Neuron (in vitro differentiated cells): ENCODE data around the gene ULBP1.
"Not testable (repeated sequence)": the region's sequence is repeated elsewhere in the genome, so short reads cannot be mapped to it uniquely, and the experiment has no call there.

ENCODE experiments used
- H2AFZ ChIP-seq: one replicate; pipeline ENCODE4 v1.6.1; 2013; ENCODE audit warnings: low read depth, mild to moderate bottlenecking, inconsistent platforms, low read length, moderate library complexity
- H3K27me3 ChIP-seq: one replicate; pipeline ENCODE4 v1.6.1; 2013; ENCODE audit warnings: low read length; ENCODE audit not compliant: insufficient read depth
- H3K36me3 ChIP-seq: one replicate; pipeline ENCODE4 v1.6.1; 2013; ENCODE audit warnings: low read length; ENCODE audit not compliant: insufficient read depth
- H3K4me1 ChIP-seq: one replicate; pipeline ENCODE4 v1.6.1; 2013; ENCODE audit warnings: low read length; ENCODE audit not compliant: insufficient read depth
- H3K4me3 ChIP-seq: 2 replicates; pipeline ENCODE4 v1.5.1; 2013; ENCODE audit warnings: mild to moderate bottlenecking, low read length, moderate library complexity
- H3K9me3 ChIP-seq: one replicate; pipeline ENCODE4 v1.6.1; 2013; ENCODE audit warnings: low read length

The ULBP1 gene

DNA sequence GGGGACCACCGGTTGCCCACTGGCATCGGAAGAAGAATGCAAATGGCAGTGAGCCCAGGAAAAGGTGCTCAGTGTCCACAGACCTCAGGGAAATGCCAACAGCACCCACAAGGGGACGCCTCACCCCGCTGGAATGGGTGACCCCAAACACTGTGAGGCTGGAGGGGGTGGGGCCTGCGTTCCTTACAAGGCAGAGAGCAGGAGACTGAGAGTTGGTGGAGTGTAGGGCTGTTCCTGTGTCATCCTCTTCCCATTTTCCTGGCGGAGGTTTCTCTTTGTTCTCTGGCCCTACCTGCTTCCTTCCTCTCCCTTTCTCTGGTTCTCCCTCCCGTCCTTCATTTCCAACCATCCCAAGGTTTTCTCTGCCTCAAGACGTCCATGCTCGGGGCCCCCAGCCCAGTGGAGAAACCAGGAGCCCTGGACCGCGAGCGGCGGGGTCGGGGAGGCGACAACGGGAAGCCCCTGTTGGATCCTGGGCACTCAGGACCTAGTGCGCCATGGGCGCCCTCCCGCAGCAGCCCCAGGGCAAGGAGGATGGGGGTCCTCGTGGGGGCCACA is 25.7 kb upstream of the ULBP1 start:
- not testable (repeated sequence) for H3K9me3 ChIP-seq, H3K4me3 ChIP-seq, H3K36me3 ChIP-seq, H2AFZ ChIP-seq
- H3K4me1 ChIP-seq, result peaks cover 16% of the 10 kb centered on the region
- H3K27me3 ChIP-seq, result peaks cover 76% of the 10 kb centered on the region

DNA sequence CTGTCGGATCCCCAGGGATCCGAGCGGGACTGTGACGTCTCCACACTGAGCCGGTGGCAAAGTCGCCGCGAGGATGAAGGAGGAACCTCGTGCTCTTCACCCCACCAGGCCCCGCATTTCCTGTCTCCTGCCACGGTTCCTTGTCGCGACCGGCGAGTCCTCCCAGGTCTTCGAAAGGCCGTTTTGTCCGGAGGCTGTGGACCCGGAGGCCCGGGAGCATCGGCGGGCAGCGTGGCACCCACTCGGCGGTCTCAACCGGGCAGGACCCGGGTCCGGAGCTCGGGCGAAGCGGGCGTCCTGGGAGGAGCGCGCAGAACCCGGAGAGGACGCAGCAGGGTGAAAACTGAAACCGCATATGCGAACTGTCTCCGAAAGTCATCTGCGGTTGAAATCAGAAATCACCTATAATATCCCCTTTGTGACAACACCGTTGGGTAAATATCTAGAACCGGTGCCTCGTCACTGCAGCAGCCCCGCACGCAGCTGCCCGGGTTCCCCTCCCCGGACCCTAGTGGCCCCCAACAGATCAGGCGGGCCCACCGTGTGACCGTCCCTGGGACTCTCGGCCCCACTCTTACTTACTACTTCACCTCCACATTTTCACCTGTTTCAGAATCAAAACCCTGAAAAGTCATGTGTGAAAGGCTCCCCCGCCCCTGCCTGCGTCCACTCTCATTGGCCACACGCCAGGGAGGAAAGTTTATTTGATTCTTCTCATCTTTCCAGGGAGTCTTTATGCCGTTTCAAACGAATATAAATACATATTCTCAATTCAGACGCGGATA is 25.0 kb upstream of the ULBP1 start:
- Histone ChIP-seq H2AFZ (no peak overlapping the region), H3K27me3 (peaks cover 76% of the 10 kb centered on the region), H3K36me3 (no peaks in the 10 kb centered on the region), H3K4me3 (no peak overlapping the region), H3K9me3 (no peaks in the 10 kb centered on the region), H3K4me1 (peaks cover 16% of the 10 kb centered on the region)

DNA sequence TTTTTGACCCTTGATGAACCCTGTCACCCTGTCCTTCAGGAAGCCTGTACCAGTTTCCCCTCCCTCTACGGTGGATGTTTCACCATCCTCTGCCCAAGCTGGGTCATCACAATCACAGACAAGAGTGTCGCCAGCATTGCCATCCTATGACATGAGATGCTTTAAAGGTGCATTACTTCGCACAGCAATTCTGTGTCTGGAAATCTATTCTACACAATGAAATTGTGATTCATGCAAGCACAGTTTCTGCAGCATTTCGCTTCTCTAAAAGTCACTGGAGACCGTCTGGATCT is 24.4 kb upstream of the ULBP1 start:
- Histone ChIP-seq H3K4me1 (peaks cover 16% of the 10 kb centered on the region), H2AFZ (no peak overlapping the region), H3K4me3 (no peak overlapping the region), H3K27me3 (peaks cover 76% of the 10 kb centered on the region), H3K9me3 (no peaks in the 10 kb centered on the region), H3K36me3 (no peaks in the 10 kb centered on the region)

DNA sequence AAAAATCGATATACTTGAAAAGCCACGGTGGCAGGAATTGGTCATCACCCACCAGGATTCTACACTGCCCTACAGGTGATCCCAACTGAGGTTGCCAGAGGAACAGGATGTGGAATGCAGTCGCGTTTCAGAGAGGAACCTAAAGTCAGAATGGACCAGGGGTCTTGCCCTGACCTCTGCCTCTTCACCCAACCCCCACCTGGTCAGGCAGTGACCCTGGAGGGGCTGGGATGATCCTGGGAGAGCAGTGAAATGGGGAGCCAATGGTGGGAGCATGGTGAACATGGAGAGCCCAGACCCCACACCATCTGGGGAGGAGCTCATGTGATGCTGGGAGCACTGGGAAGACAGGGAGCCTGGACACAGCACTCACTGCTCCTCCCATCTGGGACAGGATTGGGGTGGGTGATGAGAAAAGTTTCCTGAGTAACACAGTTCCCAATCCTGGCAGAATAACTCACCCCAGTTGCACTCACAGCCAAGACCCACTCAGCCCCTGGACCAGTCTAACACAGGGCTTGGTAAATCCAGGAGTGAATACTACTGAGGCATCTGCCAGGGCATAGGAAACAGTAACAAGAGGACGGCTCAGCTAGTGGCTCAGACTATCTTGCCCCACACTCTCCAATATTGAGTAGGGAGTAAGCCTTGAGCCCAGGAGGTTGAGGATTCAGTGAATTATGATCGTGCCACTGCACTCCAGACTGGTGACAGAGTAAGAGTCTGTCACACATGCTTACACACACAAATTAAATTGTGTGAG is 23.7 kb upstream of the ULBP1 start:
- Histone ChIP-seq H3K27me3 (peaks cover 70% of the 10 kb centered on the region), H3K4me1 (peaks cover 16% of the 10 kb centered on the region), H3K4me3 (no peak overlapping the region), H3K36me3 (no peaks in the 10 kb centered on the region), H3K9me3 (no peaks in the 10 kb centered on the region), H2AFZ (no peak overlapping the region)

DNA sequence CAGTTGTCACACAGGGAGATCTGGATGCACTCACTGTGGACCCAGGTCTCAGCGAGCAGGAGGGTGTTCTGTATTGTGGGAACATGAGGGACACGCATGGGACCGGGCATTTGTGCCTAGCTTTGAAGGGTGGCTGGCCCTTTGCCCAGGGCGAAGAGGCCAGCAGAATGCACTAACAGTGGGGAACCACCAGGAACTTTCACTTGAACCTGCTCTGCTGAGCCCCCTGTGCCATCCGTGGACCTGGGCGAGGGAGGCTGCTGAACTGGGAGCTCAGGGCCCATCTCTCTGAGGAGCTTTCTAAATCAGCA is 23.1 kb upstream of the ULBP1 start:
- no peak overlapping the region for H2AFZ ChIP-seq
- no peaks in the 10 kb centered on the region for H3K9me3 ChIP-seq
- H3K36me3 ChIP-seq, result no peaks in the 10 kb centered on the region
- H3K4me1 ChIP-seq, result peaks cover 16% of the 10 kb centered on the region
- H3K27me3 ChIP-seq, result peaks cover 65% of the 10 kb centered on the region
- no peak overlapping the region for H3K4me3 ChIP-seq

DNA sequence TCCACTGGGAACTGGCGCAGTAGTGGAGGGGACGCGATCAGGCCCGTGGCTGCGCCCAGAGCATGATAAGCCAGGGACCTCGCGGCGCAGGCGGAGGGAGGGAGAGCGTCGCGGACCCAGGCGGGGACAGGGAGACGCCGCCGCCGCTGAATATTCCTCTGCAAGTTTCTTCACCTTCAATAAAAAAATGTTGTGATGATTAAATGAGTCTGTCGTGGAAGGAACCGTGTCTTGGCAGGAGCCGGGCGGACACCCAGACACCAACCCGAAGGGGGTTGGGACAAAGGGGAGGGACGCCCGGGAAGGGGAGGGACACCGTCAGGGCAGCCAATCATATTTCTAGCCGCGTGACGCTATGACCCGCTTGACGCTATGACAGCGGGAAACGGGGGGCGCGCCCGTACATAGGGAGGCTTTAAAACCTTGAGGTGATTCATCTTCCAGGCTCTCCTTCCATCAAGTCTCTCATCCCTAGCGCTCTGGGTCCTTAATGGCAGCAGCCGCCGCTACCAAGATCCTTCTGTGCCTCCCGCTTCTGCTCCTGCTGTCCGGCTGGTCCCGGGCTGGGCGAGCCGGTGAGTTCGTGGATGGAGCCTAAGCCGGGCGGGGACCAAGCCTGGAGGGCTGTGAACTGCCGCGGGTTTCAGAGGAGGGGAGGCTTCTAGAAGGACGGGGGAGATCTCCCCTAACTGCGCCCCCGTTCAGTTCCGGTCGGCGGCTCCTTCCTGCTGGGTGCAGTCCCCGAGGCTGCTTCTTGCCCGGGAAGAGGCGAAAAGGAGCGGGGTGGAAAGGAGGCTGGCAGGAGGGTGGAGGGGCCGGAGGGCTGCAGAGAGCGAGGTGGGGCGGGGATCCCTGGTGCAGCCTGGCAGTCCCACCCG is 21.9 kb upstream of the ULBP1 start, which contains the start of gene ULBP2:
Gene ULBP2 (plus strand): TSS at position 432 of the 878 bp plus-strand sequence. CDS start 59 bp downstream, at position 491.
- H3K4me1 ChIP-seq, result peaks cover 13% of the 10 kb centered on the region
- H2AFZ ChIP-seq, result peak within 1 kb of the TSS; percentile 94
- peaks cover 60% of the 10 kb centered on the region for H3K27me3 ChIP-seq
- peaks cover 3% of the 10 kb centered on the region for H3K9me3 ChIP-seq
- H3K36me3 ChIP-seq, result no peaks in the 10 kb centered on the region
- peak within 1 kb of the TSS; percentile 62 for H3K4me3 ChIP-seq

DNA sequence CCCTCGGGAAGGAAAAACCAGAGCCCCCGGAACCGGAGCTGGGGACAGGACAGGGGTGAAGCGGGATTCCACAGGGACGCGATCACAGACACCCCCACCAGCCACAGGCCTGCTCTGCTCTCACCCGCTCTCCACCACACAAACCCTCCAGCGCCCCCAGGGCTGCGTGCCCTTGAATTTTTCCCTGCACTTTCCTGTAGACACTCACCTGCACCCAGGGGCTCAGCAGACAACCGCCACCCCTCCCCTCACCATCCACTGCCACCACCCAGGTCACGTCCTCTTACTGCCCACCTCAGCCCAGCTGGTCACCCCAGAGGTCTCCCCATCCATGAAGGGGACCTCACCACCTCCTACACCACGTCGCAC is 21.3 kb upstream of the ULBP1 start:
- peaks cover 54% of the 10 kb centered on the region for H3K27me3 ChIP-seq
- peaks cover 3% of the 10 kb centered on the region for H3K9me3 ChIP-seq
- H2AFZ ChIP-seq, result peak overlapping the region; percentile 94
- no peaks in the 10 kb centered on the region for H3K36me3 ChIP-seq
- peak overlapping the region; percentile 62 for H3K4me3 ChIP-seq
- peaks cover 13% of the 10 kb centered on the region for H3K4me1 ChIP-seq

DNA sequence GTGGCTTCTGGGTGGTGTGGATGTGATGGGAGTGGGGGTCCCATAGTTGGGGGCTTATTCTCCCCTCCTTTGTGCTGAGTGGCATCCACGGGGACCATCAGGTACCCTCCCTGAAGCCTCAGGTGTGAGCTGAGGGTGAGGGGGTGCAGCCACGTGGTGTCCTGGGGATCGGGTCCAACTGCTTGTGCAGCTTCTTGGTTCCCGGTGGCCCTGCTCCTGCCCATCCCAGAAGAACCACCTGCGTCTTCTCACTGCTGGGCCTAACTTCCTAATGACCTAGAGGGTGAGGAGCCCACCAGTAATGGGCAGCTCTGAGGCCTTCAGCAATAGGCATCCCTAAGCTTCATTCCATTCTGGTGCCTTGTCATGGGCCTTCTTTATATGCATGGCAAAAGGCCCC is 20.4 kb upstream of the ULBP1 start:
- H3K9me3 ChIP-seq, H3K36me3 ChIP-seq, H3K4me3 ChIP-seq, H2AFZ ChIP-seq: not testable (repeated sequence)
- H3K4me1 ChIP-seq, result peaks cover 10% of the 10 kb centered on the region
- peaks cover 54% of the 10 kb centered on the region for H3K27me3 ChIP-seq

DNA sequence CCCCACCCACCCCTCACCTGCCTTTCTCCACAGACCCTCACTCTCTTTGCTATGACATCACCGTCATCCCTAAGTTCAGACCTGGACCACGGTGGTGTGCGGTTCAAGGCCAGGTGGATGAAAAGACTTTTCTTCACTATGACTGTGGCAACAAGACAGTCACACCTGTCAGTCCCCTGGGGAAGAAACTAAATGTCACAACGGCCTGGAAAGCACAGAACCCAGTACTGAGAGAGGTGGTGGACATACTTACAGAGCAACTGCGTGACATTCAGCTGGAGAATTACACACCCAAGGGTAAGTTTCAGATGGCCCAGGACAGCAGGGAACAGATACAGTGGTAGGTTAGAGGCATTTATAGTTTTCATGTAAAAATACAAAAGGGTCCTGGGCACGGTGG is 18.5 kb upstream of the ULBP1 start:
- not testable (repeated sequence) for H2AFZ ChIP-seq, H3K4me3 ChIP-seq, H3K9me3 ChIP-seq, H3K36me3 ChIP-seq, H3K4me1 ChIP-seq
- peaks cover 46% of the 10 kb centered on the region for H3K27me3 ChIP-seq

DNA sequence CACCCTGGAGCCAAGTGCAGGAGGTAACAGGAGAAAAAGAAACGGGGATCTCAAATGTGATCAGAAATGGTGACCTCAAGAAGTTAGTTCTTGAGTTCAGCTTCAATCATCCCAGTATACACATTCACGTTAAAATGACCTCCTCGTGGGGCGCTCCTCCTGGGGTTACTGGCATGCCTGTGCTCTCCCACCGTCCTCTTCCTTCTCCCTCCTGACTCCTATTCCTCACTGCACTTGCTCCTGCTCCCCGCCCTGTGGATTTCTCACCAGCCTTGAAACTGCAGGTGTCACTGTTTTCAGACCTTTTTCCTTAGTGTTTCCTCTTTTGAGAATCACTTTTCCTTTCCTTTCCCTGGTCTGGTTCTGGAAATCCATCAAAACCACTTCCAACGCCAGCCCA is 17.1 kb upstream of the ULBP1 start:
- not testable (repeated sequence) for H3K4me1 ChIP-seq, H2AFZ ChIP-seq, H3K9me3 ChIP-seq, H3K36me3 ChIP-seq, H3K4me3 ChIP-seq
- H3K27me3 ChIP-seq, result peaks cover 50% of the 10 kb centered on the region

DNA sequence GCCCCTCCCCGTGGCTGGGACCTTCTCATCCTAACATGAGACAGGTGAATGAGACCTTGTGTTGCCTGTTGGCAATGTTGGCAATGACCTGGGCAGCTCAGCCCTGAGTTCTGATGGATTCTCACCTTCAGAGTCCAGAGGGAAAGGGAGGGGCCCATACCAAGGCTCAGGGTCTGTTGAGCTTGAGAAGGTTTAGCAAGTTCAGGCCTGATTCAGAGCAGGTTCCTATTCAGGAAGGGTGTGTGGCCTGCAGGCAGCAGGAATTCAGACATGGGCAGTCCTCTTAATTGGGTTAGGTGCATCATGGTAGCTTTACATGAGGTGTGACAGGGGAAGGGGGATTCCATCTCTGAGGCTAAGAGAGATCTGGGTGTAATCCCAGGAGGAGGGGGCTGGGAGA is 16.2 kb upstream of the ULBP1 start:
- not testable (repeated sequence) for H3K4me1 ChIP-seq, H3K4me3 ChIP-seq, H3K9me3 ChIP-seq, H2AFZ ChIP-seq, H3K36me3 ChIP-seq
- peaks cover 54% of the 10 kb centered on the region for H3K27me3 ChIP-seq

DNA sequence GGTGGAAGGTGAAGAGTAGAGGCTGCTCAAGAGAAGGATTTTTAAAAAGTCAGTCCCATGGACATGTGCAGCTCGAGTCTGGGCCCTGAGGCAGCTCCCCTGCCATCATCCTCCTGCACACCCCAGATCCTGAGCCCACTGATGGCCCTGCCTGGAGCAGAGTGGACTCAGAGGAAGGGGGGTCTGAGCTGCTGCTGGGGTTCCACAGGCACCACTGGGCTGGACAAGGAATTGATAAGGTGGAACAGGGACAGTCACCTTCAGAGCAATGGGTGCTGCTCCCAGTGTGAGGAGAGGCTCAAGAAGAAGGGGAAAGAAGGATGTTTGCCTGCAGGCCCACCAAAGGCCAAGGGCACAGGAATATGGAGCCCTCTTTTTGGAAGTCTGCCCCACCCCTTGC is 15.7 kb upstream of the ULBP1 start:
- H3K4me3 ChIP-seq, result no peak overlapping the region
- H2AFZ ChIP-seq, result no peak overlapping the region
- peaks cover 5% of the 10 kb centered on the region for H3K9me3 ChIP-seq
- H3K36me3 ChIP-seq, result no peaks in the 10 kb centered on the region
- H3K27me3 ChIP-seq, result peaks cover 55% of the 10 kb centered on the region
- H3K4me1 ChIP-seq, result no peaks in the 10 kb centered on the region

DNA sequence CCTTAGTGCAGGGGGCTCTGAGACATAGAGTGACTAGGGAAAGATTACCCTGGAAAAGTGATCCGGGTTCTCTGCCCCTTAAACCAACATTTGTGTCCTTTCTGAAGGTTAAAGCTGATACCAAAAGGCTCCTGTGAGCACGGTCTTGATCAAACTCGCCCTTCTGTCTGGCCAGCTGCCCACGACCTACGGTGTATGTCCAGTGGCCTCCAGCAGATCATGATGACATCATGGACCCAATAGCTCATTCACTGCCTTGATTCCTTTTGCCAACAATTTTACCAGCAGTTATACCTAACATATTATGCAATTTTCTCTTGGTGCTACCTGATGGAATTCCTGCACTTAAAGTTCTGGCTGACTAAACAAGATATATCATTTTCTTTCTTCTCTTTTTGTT is 15.1 kb upstream of the ULBP1 start:
- Histone ChIP-seq H3K36me3 (no peaks in the 10 kb centered on the region), H3K9me3 (peaks cover 5% of the 10 kb centered on the region), H3K4me1 (no peaks in the 10 kb centered on the region), H2AFZ (no peak overlapping the region), H3K27me3 (peaks cover 55% of the 10 kb centered on the region), H3K4me3 (no peak overlapping the region)
